MCF 10A (cell line): Measurements from ENCODE around the gene STK35. TPM values are rescaled to one million over a fixed set of nuclear protein-coding genes. Genes with fewer than 3 reads are reported as not detected.

ENCODE experiments used
- BruUV-seq: library from RNA; stranded (reverse); fragments of 400-500 nt; replicated peaks from 2 replicates; lab custom pipeline; 2021; lab: Mats Ljungman, UMichigan
- CTCF ChIA-PET: fragments of 300-600 bp; sonication (Branson Sonifier 250); formaldehyde crosslinking; extraction: SDS; loops from one replicate; lab custom pipeline; 2021; ENCODE audit warnings: antibody characterized with exemption, inconsistent platforms; lab: Yijun Ruan, JAX
- POLR2A ChIA-PET: fragments of 300-600, 350-650 bp; sonication (Branson Sonifier 250); formaldehyde crosslinking; extraction: SDS; loops from one replicate; lab custom pipeline; 2020; ENCODE audit warnings: antibody characterized with exemption, inconsistent platforms; lab: Yijun Ruan, JAX
- DNase-seq: peaks from one replicate; pipeline ENCODE4 v3.0.0-alpha.2; 2018; ENCODE audit not compliant: unreplicated experiment
- H3K27ac Mint-ChIP-seq: one replicate; pipeline ENCODE4 v1.8.0; 2022; ENCODE audit warnings: mild to moderate bottlenecking, low read depth, mixed read lengths; ENCODE audit not compliant: unreplicated experiment
- H3K27me3 Mint-ChIP-seq: one replicate; pipeline ENCODE4 v1.8.0; 2022; ENCODE audit warnings: mixed read lengths; ENCODE audit not compliant: insufficient read depth, unreplicated experiment
- H3K36me3 Mint-ChIP-seq: one replicate; pipeline ENCODE4 v1.8.0; 2022; ENCODE audit warnings: mild to moderate bottlenecking, moderate library complexity, mixed read lengths; ENCODE audit not compliant: insufficient read depth, unreplicated experiment
- H3K4me1 Mint-ChIP-seq: one replicate; pipeline ENCODE4 v1.8.0; 2022; ENCODE audit warnings: mixed read lengths; ENCODE audit not compliant: insufficient read depth, unreplicated experiment
- H3K4me3 Mint-ChIP-seq: one replicate; pipeline ENCODE4 v1.8.0; 2022; ENCODE audit warnings: mild to moderate bottlenecking, moderate library complexity, mixed read lengths; ENCODE audit not compliant: unreplicated experiment
- H3K9me3 Mint-ChIP-seq: one replicate; pipeline ENCODE4 v1.8.0; 2022; ENCODE audit warnings: mixed read lengths; ENCODE audit not compliant: unreplicated experiment
- CTCF ChIP-seq: fragments of 200-600 bp; IDR thresholded peaks from one replicate; pipeline ENCODE4 v1.8.0; 2022; ENCODE audit warnings: antibody characterized with exemption, mild to moderate bottlenecking; ENCODE audit not compliant: unreplicated experiment
- intact Hi-C: fragments of 100-400 bp; cut with micrococcal nuclease; formaldehyde crosslinking; loops from 2 replicates; pipeline ENCODE4 v1.14.1; 2022
- total RNA-seq: library from RNA; stranded (reverse); gene quantifications from 2 replicates; pipeline ENCODE4 v1.2.3, GENCODE V29; 2022

The STK35 gene
- total RNA-seq, 1 experiment from 2014 or later: 18.2 TPM

GRCh38 chr20:2108498-2108897 is 6.9 kb downstream of the STK35 start:
- POLR2A ChIA-PET: interaction anchor here (0.8 to 3.0 kb wide), 13 partner anchors 11 to 362 kb away, joined by 3 to 13 read pairs (median 4); partner anchors contain the start of gene SNRPB
- H3K4me3 Mint-ChIP-seq: no peak overlapping the region
- H3K9me3 Mint-ChIP-seq: no peaks in the 10 kb centered on the region
- TF ChIP-seq CTCF: no peak
- DNase-seq: no peak
- H3K27me3 Mint-ChIP-seq: no peaks in the 10 kb centered on the region
- CTCF ChIA-PET: interaction anchor here (1.1 to 2.5 kb wide), 6 partner anchors 12 to 66 kb away, joined by 3 to 9 read pairs (median 4); no protein-coding TSS in a partner anchor
- H3K36me3 Mint-ChIP-seq: peaks cover 22% of the 10 kb centered on the region
- BruUV-seq: no TSS peak
- H3K4me1 Mint-ChIP-seq: peaks cover 55% of the 10 kb centered on the region
- intact Hi-C loops: loop anchor here (5.0 to 10.0 kb wide), 3 partner anchors 46 to 634 kb away; no protein-coding TSS in a partner anchor
- peak overlapping the region; percentile 10 for H3K27ac Mint-ChIP-seq

GRCh38 chr20:2108987-2109386 is 7.4 kb downstream of the STK35 start:
- Mint-ChIP-seq H3K27ac (peak overlapping the region; percentile 10), H3K4me3 (peak overlapping the region; percentile 0), H3K9me3 (no peaks in the 10 kb centered on the region), H3K36me3 (peaks cover 27% of the 10 kb centered on the region), H3K27me3 (no peaks in the 10 kb centered on the region), H3K4me1 (peaks cover 53% of the 10 kb centered on the region)
- TF ChIP-seq CTCF: no peak
- intact Hi-C loops: loop anchor here (5.0 to 10.0 kb wide), 3 partner anchors 46 to 634 kb away; no protein-coding TSS in a partner anchor
- POLR2A ChIA-PET: interaction anchor here (0.8 to 3.0 kb wide), 13 partner anchors 10 to 174 kb away, joined by 3 to 13 read pairs (median 3); no protein-coding TSS in a partner anchor
- peak; percentile 82 for DNase-seq
- no TSS peak for BruUV-seq
- CTCF ChIA-PET: interaction anchor here (0.6 to 2.5 kb wide), 4 partner anchors 14 to 64 kb away, joined by 3 to 9 read pairs (median 3); no protein-coding TSS in a partner anchor

- intact Hi-C loops: loop anchor here (5.0 to 10.0 kb wide), 3 partner anchors 45 to 635 kb away; no protein-coding TSS in a partner anchor
- no peaks in the 10 kb centered on the region for H3K9me3 Mint-ChIP-seq
- peak; percentile 36 for DNase-seq
- H3K36me3 Mint-ChIP-seq: peaks cover 33% of the 10 kb centered on the region
- ChIA-PET POLR2A (interaction anchor here (0.6 to 3.0 kb wide), 14 partner anchors 9 to 948 kb away, joined by 3 to 13 read pairs (median 3); no protein-coding TSS in a partner anchor), CTCF (interaction anchor here (0.6 to 2.5 kb wide), 5 partner anchors 13 to 63 kb away, joined by 3 to 9 read pairs (median 3); no protein-coding TSS in a partner anchor)
- H3K27ac Mint-ChIP-seq: peak overlapping the region; percentile 10
- no TSS peak for BruUV-seq
- peaks cover 48% of the 10 kb centered on the region for H3K4me1 Mint-ChIP-seq
- H3K4me3 Mint-ChIP-seq: peak overlapping the region; percentile 0
- no peak for TF ChIP-seq CTCF
- H3K27me3 Mint-ChIP-seq: no peaks in the 10 kb centered on the region
These were observed 8.0 kb downstream of the STK35 start for GRCh38 chr20:2109425-2110210.

GRCh38 chr20:2112910-2113309 is 11.3 kb downstream of the STK35 start:
- BruUV-seq: no TSS peak
- Mint-ChIP-seq H3K27ac (no peak overlapping the region), H3K4me1 (peaks cover 27% of the 10 kb centered on the region), H3K36me3 (peaks cover 30% of the 10 kb centered on the region), H3K27me3 (no peaks in the 10 kb centered on the region), H3K9me3 (no peaks in the 10 kb centered on the region), H3K4me3 (no peak overlapping the region)
- intact Hi-C loops: no loop called here
- ChIA-PET CTCF (interaction anchor here (0.6 to 0.9 kb wide), 3 partner anchors 10 to 1107 kb away, joined by 3 to 4 read pairs (median 3); no protein-coding TSS in a partner anchor), POLR2A (interaction anchor here (4.9 kb wide), 1 partner anchor 10 kb away, joined by 24 read pairs; the partner anchor contains the start of gene STK35)
- DNase-seq: no peak
- TF ChIP-seq CTCF: no peak
